ENCODE data around the gene MAML2. TPM values are rescaled to one million over a fixed set of nuclear protein-coding genes. Genes with fewer than 3 reads are reported as not detected.

Gene MAML2
- total and polyA plus RNA-seq, 2 experiments from 2014 or later: 2.0 to 7.1 TPM

DNA sequence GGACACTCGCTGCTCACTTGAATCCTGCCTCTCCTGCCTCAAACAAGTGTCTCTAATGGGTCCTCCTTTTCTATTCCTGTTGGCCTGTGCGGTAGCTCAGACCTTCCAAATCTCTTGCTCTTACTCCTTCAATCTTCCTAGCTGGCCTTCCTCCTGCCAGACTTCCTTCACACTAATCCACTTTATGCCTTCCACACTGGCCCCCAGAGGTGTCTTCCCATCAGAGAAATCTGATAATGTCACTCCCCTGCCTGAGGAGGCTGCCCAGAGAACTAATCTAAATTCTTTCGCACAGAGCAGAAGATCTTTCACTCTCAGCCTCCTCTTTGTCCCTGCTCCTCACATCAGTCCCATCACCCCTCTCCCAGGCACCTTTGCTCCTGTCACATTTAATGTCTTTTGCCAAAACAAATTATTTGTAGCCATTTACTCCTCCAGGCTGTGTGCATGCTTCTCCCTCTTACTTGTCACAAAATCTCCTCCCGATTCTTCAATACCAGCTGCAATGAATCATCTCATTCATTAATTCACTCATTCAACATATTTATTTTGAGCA lies 175.7 kb downstream of the MAML2 start:
- H3K27ac Mint-ChIP-seq: no peak overlapping the region
- Histone ChIP-seq H3K4me2 (no peak overlapping the region), H3F3A (replicated peaks; ENCODE audit: low read depth) (no peaks in the 10 kb centered on the region), H3K4me3 (no peak overlapping the region), H3K4me1 (ENCODE audit: insufficient read depth) (peaks cover 36% of the 10 kb centered on the region), H2AFZ (no peak overlapping the region), H3K36me3 (ENCODE audit: insufficient read depth) (no peaks in the 10 kb centered on the region), H3K27ac (ENCODE audit: low read depth) (no peak overlapping the region), H3K9me2 (ENCODE audit: insufficient read depth) (0 out of 2 replicates have a peak, but pooled peaks cover 2% of the 10 kb centered on the region), H3K79me2 (replicated peaks; ENCODE audit: insufficient read depth) (no peaks in the 10 kb centered on the region), H3K27me3 (ENCODE audit: insufficient read depth) (no peaks in the 10 kb centered on the region), H4K20me1 (replicated peaks; ENCODE audit: insufficient read depth) (0 out of 2 replicates have a peak, but pooled peaks cover 3% of the 10 kb centered on the region)
- DNase-seq (ENCODE audit: low spot score) (no peak), ATAC-seq (peak; percentile 26; the same call in 1 of the 3 replicates)
- no peaks in the 10 kb centered on the region for H3K27me3 Mint-ChIP-seq (ENCODE audit: insufficient read depth, low read depth, poor library complexity)
- H3K4me3 Mint-ChIP-seq: no peak overlapping the region
- no peaks in the 10 kb centered on the region for H3K9me3 Mint-ChIP-seq
- no peaks in the 10 kb centered on the region for H3K36me3 Mint-ChIP-seq (ENCODE audit: low read depth)
- H3K4me1 Mint-ChIP-seq: peaks cover 32% of the 10 kb centered on the region
- no peak for TF ChIP-seq STAT1 (IDR thresholded peaks at IDR 0.05; ENCODE audit: unreplicated experiment)
- TF ChIP-seq, protein P1, sequence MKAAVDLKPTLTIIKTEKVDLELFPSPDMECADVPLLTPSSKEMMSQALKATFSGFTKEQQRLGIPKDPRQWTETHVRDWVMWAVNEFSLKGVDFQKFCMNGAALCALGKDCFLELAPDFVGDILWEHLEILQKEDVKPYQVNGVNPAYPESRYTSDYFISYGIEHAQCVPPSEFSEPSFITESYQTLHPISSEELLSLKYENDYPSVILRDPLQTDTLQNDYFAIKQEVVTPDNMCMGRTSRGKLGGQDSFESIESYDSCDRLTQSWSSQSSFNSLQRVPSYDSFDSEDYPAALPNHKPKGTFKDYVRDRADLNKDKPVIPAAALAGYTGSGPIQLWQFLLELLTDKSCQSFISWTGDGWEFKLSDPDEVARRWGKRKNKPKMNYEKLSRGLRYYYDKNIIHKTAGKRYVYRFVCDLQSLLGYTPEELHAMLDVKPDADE (IDR thresholded peaks at IDR 0.05): no peak
- TF ChIP-seq EZH2 (IDR thresholded peaks at IDR 0.05; ENCODE audit: low read depth, unreplicated experiment): no peak
- TF ChIP-seq, protein P2, sequence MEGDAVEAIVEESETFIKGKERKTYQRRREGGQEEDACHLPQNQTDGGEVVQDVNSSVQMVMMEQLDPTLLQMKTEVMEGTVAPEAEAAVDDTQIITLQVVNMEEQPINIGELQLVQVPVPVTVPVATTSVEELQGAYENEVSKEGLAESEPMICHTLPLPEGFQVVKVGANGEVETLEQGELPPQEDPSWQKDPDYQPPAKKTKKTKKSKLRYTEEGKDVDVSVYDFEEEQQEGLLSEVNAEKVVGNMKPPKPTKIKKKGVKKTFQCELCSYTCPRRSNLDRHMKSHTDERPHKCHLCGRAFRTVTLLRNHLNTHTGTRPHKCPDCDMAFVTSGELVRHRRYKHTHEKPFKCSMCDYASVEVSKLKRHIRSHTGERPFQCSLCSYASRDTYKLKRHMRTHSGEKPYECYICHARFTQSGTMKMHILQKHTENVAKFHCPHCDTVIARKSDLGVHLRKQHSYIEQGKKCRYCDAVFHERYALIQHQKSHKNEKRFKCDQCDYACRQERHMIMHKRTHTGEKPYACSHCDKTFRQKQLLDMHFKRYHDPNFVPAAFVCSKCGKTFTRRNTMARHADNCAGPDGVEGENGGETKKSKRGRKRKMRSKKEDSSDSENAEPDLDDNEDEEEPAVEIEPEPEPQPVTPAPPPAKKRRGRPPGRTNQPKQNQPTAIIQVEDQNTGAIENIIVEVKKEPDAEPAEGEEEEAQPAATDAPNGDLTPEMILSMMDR (conservative IDR thresholded peaks at IDR 0.05; ENCODE audit: low read depth in 2 of 2): no peak
- TF ChIP-seq NANOG (IDR thresholded peaks at IDR 0.05; ENCODE audit: borderline replicate concordance): no peak
- TF ChIP-seq, protein P3, sequence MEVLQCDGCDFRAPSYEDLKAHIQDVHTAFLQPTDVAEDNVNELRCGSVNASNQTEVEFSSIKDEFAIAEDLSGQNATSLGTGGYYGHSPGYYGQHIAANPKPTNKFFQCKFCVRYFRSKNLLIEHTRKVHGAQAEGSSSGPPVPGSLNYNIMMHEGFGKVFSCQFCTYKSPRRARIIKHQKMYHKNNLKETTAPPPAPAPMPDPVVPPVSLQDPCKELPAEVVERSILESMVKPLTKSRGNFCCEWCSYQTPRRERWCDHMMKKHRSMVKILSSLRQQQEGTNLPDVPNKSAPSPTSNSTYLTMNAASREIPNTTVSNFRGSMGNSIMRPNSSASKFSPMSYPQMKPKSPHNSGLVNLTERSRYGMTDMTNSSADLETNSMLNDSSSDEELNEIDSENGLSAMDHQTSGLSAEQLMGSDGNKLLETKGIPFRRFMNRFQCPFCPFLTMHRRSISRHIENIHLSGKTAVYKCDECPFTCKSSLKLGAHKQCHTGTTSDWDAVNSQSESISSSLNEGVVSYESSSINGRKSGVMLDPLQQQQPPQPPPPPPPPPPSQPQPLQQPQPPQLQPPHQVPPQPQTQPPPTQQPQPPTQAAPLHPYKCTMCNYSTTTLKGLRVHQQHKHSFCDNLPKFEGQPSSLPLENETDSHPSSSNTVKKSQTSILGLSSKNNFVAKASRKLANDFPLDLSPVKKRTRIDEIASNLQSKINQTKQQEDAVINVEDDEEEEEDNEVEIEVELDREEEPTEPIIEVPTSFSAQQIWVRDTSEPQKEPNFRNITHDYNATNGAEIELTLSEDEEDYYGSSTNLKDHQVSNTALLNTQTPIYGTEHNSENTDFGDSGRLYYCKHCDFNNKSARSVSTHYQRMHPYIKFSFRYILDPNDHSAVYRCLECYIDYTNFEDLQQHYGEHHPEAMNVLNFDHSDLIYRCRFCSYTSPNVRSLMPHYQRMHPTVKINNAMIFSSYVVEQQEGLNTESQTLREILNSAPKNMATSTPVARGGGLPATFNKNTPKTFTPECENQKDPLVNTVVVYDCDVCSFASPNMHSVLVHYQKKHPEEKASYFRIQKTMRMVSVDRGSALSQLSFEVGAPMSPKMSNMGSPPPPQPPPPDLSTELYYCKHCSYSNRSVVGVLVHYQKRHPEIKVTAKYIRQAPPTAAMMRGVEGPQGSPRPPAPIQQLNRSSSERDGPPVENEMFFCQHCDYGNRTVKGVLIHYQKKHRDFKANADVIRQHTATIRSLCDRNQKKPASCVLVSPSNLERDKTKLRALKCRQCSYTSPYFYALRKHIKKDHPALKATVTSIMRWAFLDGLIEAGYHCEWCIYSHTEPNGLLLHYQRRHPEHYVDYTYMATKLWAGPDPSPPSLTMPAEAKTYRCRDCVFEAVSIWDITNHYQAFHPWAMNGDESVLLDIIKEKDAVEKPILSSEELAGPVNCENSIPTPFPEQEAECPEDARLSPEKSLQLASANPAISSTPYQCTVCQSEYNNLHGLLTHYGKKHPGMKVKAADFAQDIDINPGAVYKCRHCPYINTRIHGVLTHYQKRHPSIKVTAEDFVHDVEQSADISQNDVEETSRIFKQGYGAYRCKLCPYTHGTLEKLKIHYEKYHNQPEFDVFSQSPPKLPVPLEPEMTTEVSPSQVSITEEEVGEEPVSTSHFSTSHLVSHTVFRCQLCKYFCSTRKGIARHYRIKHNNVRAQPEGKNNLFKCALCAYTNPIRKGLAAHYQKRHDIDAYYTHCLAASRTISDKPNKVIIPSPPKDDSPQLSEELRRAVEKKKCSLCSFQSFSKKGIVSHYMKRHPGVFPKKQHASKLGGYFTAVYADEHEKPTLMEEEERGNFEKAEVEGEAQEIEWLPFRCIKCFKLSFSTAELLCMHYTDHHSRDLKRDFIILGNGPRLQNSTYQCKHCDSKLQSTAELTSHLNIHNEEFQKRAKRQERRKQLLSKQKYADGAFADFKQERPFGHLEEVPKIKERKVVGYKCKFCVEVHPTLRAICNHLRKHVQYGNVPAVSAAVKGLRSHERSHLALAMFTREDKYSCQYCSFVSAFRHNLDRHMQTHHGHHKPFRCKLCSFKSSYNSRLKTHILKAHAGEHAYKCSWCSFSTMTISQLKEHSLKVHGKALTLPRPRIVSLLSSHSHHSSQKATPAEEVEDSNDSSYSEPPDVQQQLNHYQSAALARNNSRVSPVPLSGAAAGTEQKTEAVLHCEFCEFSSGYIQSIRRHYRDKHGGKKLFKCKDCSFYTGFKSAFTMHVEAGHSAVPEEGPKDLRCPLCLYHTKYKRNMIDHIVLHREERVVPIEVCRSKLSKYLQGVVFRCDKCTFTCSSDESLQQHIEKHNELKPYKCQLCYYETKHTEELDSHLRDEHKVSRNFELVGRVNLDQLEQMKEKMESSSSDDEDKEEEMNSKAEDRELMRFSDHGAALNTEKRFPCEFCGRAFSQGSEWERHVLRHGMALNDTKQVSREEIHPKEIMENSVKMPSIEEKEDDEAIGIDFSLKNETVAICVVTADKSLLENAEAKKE (CRISPR knock-in tag; IDR thresholded peaks at IDR 0.05): no peak
- TF ChIP-seq CREB1 (CRISPR knock-in tag; IDR thresholded peaks at IDR 0.05; ENCODE audit: low read depth): no peak
- no peak for TF ChIP-seq EZH2phosphoT487 (IDR thresholded peaks at IDR 0.05; ENCODE audit: unreplicated experiment)
- TF ChIP-seq, protein P4, sequence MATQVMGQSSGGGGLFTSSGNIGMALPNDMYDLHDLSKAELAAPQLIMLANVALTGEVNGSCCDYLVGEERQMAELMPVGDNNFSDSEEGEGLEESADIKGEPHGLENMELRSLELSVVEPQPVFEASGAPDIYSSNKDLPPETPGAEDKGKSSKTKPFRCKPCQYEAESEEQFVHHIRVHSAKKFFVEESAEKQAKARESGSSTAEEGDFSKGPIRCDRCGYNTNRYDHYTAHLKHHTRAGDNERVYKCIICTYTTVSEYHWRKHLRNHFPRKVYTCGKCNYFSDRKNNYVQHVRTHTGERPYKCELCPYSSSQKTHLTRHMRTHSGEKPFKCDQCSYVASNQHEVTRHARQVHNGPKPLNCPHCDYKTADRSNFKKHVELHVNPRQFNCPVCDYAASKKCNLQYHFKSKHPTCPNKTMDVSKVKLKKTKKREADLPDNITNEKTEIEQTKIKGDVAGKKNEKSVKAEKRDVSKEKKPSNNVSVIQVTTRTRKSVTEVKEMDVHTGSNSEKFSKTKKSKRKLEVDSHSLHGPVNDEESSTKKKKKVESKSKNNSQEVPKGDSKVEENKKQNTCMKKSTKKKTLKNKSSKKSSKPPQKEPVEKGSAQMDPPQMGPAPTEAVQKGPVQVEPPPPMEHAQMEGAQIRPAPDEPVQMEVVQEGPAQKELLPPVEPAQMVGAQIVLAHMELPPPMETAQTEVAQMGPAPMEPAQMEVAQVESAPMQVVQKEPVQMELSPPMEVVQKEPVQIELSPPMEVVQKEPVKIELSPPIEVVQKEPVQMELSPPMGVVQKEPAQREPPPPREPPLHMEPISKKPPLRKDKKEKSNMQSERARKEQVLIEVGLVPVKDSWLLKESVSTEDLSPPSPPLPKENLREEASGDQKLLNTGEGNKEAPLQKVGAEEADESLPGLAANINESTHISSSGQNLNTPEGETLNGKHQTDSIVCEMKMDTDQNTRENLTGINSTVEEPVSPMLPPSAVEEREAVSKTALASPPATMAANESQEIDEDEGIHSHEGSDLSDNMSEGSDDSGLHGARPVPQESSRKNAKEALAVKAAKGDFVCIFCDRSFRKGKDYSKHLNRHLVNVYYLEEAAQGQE (IDR thresholded peaks at IDR 0.05; ENCODE audit: unreplicated experiment): no peak
- TF ChIP-seq POLR2AphosphoS5 (IDR thresholded peaks at IDR 0.05; ENCODE audit: low read depth): no peak

Data from GM23338 (cell line).